ENCODE measurements around the gene PIK3CG.
"Not testable (repeated sequence)": the region's sequence is repeated elsewhere in the genome, so short reads cannot be mapped to it uniquely, and the experiment has no call there.

PIK3CG gene

GRCh38 chr7:106944035-106944665, 79.1 kb downstream of the PIK3CG start:
- DNase-seq, result no peak

DNA sequence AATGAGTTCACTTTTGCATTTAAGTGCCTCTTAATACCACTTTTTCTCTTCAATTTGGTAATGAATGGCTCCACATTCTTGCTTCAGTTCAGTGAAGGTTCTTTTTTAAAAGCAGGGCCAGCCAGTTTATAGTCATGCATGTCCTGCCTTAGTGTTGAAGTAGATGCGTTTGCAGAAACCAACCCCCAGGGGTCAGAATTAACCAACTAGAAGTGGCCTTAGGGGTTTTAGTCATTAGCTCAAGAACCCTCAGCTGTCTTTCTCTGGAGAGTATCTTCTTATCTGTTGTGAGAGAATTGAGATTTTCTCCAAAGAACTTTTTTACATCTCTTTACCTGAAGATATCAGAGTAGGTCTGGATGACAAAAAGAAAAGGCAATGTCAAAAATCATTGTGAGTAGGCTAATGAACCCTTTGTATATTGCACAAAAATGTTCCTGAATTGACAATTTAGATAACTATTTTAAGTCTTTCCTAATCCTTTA, 82.2 kb downstream of the PIK3CG start:
- DNase-seq, result no peak

GRCh38 chr7:106952001-106952657, 87.0 kb downstream of the PIK3CG start:
- no peak for DNase-seq

- no peak for DNase-seq
These were observed 87.7 kb downstream of the PIK3CG start for GRCh38 chr7:106952658-106953231.

- DNase-seq, result no peak
These were observed 89.8 kb downstream of the PIK3CG start for GRCh38 chr7:106954840-106955239.

DNA sequence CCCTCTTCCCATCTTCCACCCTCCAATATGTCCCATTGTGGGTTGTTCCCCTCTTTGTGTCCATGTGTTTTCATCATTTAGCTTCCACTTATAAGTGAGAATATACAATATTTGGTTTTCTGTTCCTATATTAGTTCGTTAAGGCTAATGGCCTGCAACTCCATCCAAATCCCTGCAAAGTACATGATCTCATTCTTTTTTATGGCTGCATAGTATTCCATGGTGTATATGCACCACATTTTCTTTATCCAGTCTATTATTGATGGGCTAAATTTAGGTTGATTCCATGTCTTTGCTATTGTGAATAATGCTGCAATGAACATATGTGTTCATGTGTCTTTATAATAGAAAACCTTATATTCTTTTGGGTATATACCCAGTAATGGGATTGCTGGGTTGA, 90.8 kb downstream of the PIK3CG start:
- DNase-seq, result not testable (repeated sequence)

All from 8988T (cell line).